IMR-90 (cell line): Measurements from ENCODE around the gene ZNF320. TPM values are rescaled to one million over a fixed set of nuclear protein-coding genes. Genes with fewer than 3 reads are reported as not detected.

Experiments used
- ATAC-seq: fragments of 200-7000 bp; cut with Tn5 transposase; 2 replicates; pipeline ENCODE4 v1.9.1; 2020; ENCODE audit warnings: low read depth, mild to moderate bottlenecking, moderate library complexity
- BruUV-seq: library from RNA; stranded (reverse); fragments of 400-500 nt; replicated peaks from 2 replicates; lab custom pipeline; 2021; lab: Mats Ljungman, UMichigan
- CTCF ChIA-PET: fragments of 300-600 bp; formaldehyde crosslinking; extraction: SDS; loops from one replicate; lab custom pipeline; 2021; ENCODE audit warnings: antibody characterized with exemption; lab: Yijun Ruan, JAX
- POLR2A ChIA-PET: fragments of 300-600 bp; sonication (Branson Sonifier 250); formaldehyde crosslinking; loops from one replicate; lab custom pipeline; 2022; ENCODE audit warnings: antibody characterized with exemption; ENCODE audit not compliant: unreplicated experiment; lab: Charles Lee
- DNase-seq: peaks from one replicate; pipeline ENCODE4 v3.0.0; 2013
- H2AFZ ChIP-seq: replicated peaks from 2 replicates; pipeline ENCODE3; 2013; ENCODE audit warnings: low read length, mild to moderate bottlenecking; ENCODE audit not compliant: poor library complexity
- H2AK5ac ChIP-seq: 2 replicates; pipeline ENCODE4 v1.6.1; 2013; ENCODE audit warnings: low read depth, low read length, inconsistent platforms
- H2AK9ac ChIP-seq: replicated peaks from 2 replicates; pipeline ENCODE3; 2013; ENCODE audit warnings: mild to moderate bottlenecking, low read depth, low read length, moderate library complexity; ENCODE audit not compliant: poor library complexity
- H2BK120ac ChIP-seq: 2 replicates; pipeline ENCODE4 v1.6.1; 2013; ENCODE audit warnings: low read depth, low read length, inconsistent platforms
- H2BK15ac ChIP-seq: 3 replicates; pipeline ENCODE4 v1.6.1; 2013; ENCODE audit warnings: low read depth, low read length, inconsistent platforms
- H2BK20ac ChIP-seq: 2 replicates; pipeline ENCODE4 v1.6.1; 2013; ENCODE audit warnings: low read depth, mild to moderate bottlenecking, inconsistent platforms, low read length, moderate library complexity
- H2BK5ac ChIP-seq: 2 replicates; pipeline ENCODE4 v1.6.1; 2013; ENCODE audit warnings: mild to moderate bottlenecking, low read depth, low read length, inconsistent platforms; ENCODE audit not compliant: poor library complexity, severe bottlenecking
- H3K14ac ChIP-seq: replicated peaks from 2 replicates; pipeline ENCODE4 v1.6.1; 2013; ENCODE audit warnings: low read depth, low read length, inconsistent platforms
- H3K18ac ChIP-seq: 2 replicates; pipeline ENCODE4 v1.6.1; 2013; ENCODE audit warnings: low read depth, low read length, control low read depth
- H3K23ac ChIP-seq: 2 replicates; pipeline ENCODE4 v1.6.1; 2013; ENCODE audit warnings: low read depth, low read length, inconsistent platforms
- H3K27ac ChIP-seq: 2 replicates; pipeline ENCODE4 v1.5.1; 2013; ENCODE audit warnings: mild to moderate bottlenecking, control low read depth, low read length; ENCODE audit not compliant: insufficient read depth
- H3K27me3 ChIP-seq: 2 replicates; pipeline ENCODE4 v1.6.1; 2013; ENCODE audit warnings: low read length; ENCODE audit not compliant: control insufficient read depth, insufficient read depth
- H3K36me3 ChIP-seq: 2 replicates; pipeline ENCODE4 v1.6.1; 2013; ENCODE audit warnings: low read length, mixed read lengths; ENCODE audit not compliant: control insufficient read depth, insufficient read depth
- H3K4ac ChIP-seq: 2 replicates; pipeline ENCODE4 v1.6.1; 2013; ENCODE audit warnings: low read depth, low read length, inconsistent platforms
- H3K4me1 ChIP-seq: 2 replicates; pipeline ENCODE4 v1.6.1; 2013; ENCODE audit warnings: low read length, mixed read lengths; ENCODE audit not compliant: control insufficient read depth, insufficient read depth
- H3K4me2 ChIP-seq: 2 replicates; pipeline ENCODE4 v1.6.1; 2013; ENCODE audit warnings: low read depth, mild to moderate bottlenecking, control low read depth, low read length, moderate library complexity
- H3K4me3 ChIP-seq: 2 replicates; pipeline ENCODE4 v1.5.1; 2013; ENCODE audit warnings: low read depth, mild to moderate bottlenecking, control low read depth, low read length, moderate library complexity; ENCODE audit not compliant: insufficient read depth
- H3K56ac ChIP-seq: 2 replicates; pipeline ENCODE4 v1.6.1; 2013; ENCODE audit warnings: low read length, inconsistent platforms; ENCODE audit not compliant: insufficient read depth; ENCODE audit errors: extremely low read depth
- H3K79me1 ChIP-seq, 2 experiments: 2 replicates each; pipeline ENCODE4 v1.6.1; 2013; ENCODE audit warnings: low read length in 2 of 2, inconsistent platforms in 1 of 2, low read depth in 1 of 2
- H3K9ac ChIP-seq: 2 replicates; pipeline ENCODE4 v1.6.1; 2013; ENCODE audit warnings: low read depth, low read length, control low read depth
- H3K9me1 ChIP-seq: 2 replicates; pipeline ENCODE4 v1.6.1; 2013; ENCODE audit warnings: low read length, inconsistent platforms; ENCODE audit not compliant: insufficient read depth
- H3K9me3 ChIP-seq: 2 replicates; pipeline ENCODE4 v1.6.1; 2013; ENCODE audit warnings: low read length; ENCODE audit not compliant: control insufficient read depth, insufficient read depth
- H4K20me1 ChIP-seq: 2 replicates; pipeline ENCODE4 v1.6.1; 2013; ENCODE audit warnings: low read length, inconsistent platforms; ENCODE audit not compliant: insufficient read depth
- H4K5ac ChIP-seq: 2 replicates; pipeline ENCODE4 v1.6.1; 2013; ENCODE audit warnings: mild to moderate bottlenecking, low read depth, low read length, control low read depth
- H4K8ac ChIP-seq, 2 experiments: 2 replicates each; pipeline ENCODE4 v1.6.1; 2013; ENCODE audit warnings: low read depth in 2 of 2, low read length in 2 of 2, control low read depth in 1 of 2, inconsistent platforms in 1 of 2
- H4K91ac ChIP-seq: 2 replicates; pipeline ENCODE4 v1.6.1; 2013; ENCODE audit warnings: low read depth, low read length, inconsistent platforms; ENCODE audit not compliant: insufficient read depth
- CEBPB ChIP-seq: IDR thresholded peaks from 2 replicates; pipeline ENCODE4 v1.6.1; 2012; ENCODE audit warnings: low read depth, low read length, improper control_type of control experiment
- MAZ ChIP-seq: IDR thresholded peaks from 2 replicates; pipeline ENCODE4 v1.6.1; 2012; ENCODE audit warnings: low read depth, mild to moderate bottlenecking, low read length, improper control_type of control experiment, moderate library complexity, borderline replicate concordance
- NFE2L2 ChIP-seq: fragments of 150-350 bp; IDR thresholded peaks from 2 replicates; pipeline ENCODE4 v1.6.1; 2016; ENCODE audit warnings: low read depth, mild to moderate bottlenecking, low read length
- RAD21 ChIP-seq: IDR thresholded peaks from 2 replicates; pipeline ENCODE4 v1.6.1; 2012; ENCODE audit warnings: low read length, improper control_type of control experiment
- SMC3 ChIP-seq: fragments of 150-350 bp; IDR thresholded peaks from 2 replicates; pipeline ENCODE4 v1.6.1; 2016; ENCODE audit warnings: low read depth, mild to moderate bottlenecking, antibody characterized with exemption, low read length, moderate library complexity
- WGBS, 2 experiments: methylation state at CpG; one replicate each; pipeline versions ENCODE4 v1.1.5 to v1.1.7; 2013; ENCODE audit warnings: missing lambda C conversion rate in 2 of 2; ENCODE audit not compliant: insufficient read length in 1 of 2; ENCODE audit errors: extremely low coverage in 2 of 2; 5-methylcytosine and 5-hydroxymethylcytosine counted together
- dilution Hi-C: fragments of 300-500 bp; cut with HindIII; formaldehyde crosslinking; loops from one replicate; pipeline ENCODE4 v1.14.3; 2018; ENCODE audit warnings: low sequenced_read_pairs; ENCODE audit not compliant: unreplicated experiment
- in situ Hi-C: fragments of 300-500 bp; cut with MboI; formaldehyde crosslinking; loops from 3 replicates; pipeline ENCODE4 v1.14.3; 2019; ENCODE audit warnings: low sequenced_read_pairs, inconsistent platforms, mixed read lengths
- intact Hi-C: fragments of 100-400 bp; cut with micrococcal nuclease; formaldehyde crosslinking; loops from 2 replicates; pipeline ENCODE4 v1.10.0; 2022
- polyA plus RNA-seq, 3 experiments: library from polyadenylated mRNA; depleted of rRNA; stranded (reverse); fragments of >200 nt; gene quantifications; 2 replicates each; pipeline ENCODE4 v1.2.3, GENCODE V29; 2012; ENCODE audit warnings: low replicate concordance in 1 of 3
- total RNA-seq: library from RNA; depleted of rRNA; stranded (reverse); fragments of >200 nt; gene quantifications from 2 replicates; pipeline ENCODE4 v1.2.3, GENCODE V29; 2012

The ZNF320 gene
- total and polyA plus RNA-seq, 2 of the 4 experiments (the other 2 are of a cell fraction), result 3.4 to 5.0 TPM

DNA sequence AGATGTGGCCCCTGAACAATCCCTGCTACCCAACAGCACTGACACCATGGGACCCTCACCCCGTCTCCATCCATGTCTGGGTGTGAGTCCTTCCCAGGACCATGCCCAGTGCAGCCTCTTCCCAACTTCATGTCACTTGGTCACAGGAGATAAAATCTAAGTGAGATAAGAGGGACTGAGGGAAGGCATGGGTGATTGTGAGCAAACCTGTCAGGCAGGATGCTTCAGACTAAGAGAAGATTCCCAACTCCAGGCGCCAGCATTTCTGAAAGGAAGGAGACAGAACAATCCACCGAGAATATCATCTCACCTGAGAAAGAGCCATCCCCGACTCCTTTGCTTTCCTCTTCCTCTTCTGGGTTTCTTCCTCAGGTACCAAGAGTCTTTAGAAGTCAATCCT is 7.5 kb downstream of the ZNF320 start:
- Histone ChIP-seq H3K4me1 (no peaks in the 10 kb centered on the region), H2BK5ac (no peak overlapping the region), H4K91ac (no peak overlapping the region), H3K27me3 (no peaks in the 10 kb centered on the region), H3K27ac (no peak overlapping the region), H2BK20ac (no peak overlapping the region), H2BK15ac (no peak overlapping the region), H4K5ac (no peak overlapping the region), H3K9me1 (no peaks in the 10 kb centered on the region), H3K36me3 (peaks cover 38% of the 10 kb centered on the region), H2BK120ac (no peak overlapping the region), H2AFZ (no peak overlapping the region), H3K23ac (no peak overlapping the region), H3K79me1 (peaks cover 0 to 7% of the 10 kb centered on the region in 2 experiments; a peak in 1 of 4 replicates), H4K8ac (no peak overlapping the region), H3K9me3 (peaks cover 1% of the 10 kb centered on the region; the same call in 1 of the 2 replicates), H3K4me3 (no peak overlapping the region), H3K4ac (no peak overlapping the region), H4K20me1 (no peaks in the 10 kb centered on the region), H2AK9ac (no peak overlapping the region), H3K9ac (no peak overlapping the region), H2AK5ac (no peak overlapping the region), H3K56ac (no peak overlapping the region), H3K18ac (no peak overlapping the region), H3K4me2 (no peak overlapping the region), H3K14ac (no peak overlapping the region)
- dilution Hi-C loops, result no loop called here
- ATAC-seq (no peak), DNase-seq (no peak)
- BruUV-seq, result no TSS peak
- in situ Hi-C loops, result no loop called here
- ChIA-PET POLR2A (no interaction called here), CTCF (no interaction called here)
- TF ChIP-seq SMC3 (no peak), CEBPB (no peak), NFE2L2 (no peak), RAD21 (no peak), MAZ (no peak)
- intact Hi-C loops, result no loop called here
- no CpG with 5 or more reads among the region's 4 CpGs for WGBS, 2 experiments
